OCI-LY1 (cell line): ENCODE data around the gene FGF14.

Experiments
- EZH2 ChIP-seq: fragments of 200-600 bp; sonication (generic), shearing (Covaris generic); IDR thresholded peaks from 2 replicates; pipeline ENCODE4 v1.8.0; 2017; ENCODE audit warnings: borderline replicate concordance, mixed run types, mild to moderate bottlenecking, antibody characterized with exemption, low read length, moderate library complexity, mixed read lengths
- TF ChIP-seq, protein P1 (sequence below): fragments of 200-600 bp; sonication (generic), shearing (Covaris generic); IDR thresholded peaks from 2 replicates; pipeline ENCODE4 v1.5.1; 2017; ENCODE audit warnings: mild to moderate bottlenecking, antibody characterized with exemption, low read length, moderate library complexity, mixed read lengths

- TF ChIP-seq, protein P1, sequence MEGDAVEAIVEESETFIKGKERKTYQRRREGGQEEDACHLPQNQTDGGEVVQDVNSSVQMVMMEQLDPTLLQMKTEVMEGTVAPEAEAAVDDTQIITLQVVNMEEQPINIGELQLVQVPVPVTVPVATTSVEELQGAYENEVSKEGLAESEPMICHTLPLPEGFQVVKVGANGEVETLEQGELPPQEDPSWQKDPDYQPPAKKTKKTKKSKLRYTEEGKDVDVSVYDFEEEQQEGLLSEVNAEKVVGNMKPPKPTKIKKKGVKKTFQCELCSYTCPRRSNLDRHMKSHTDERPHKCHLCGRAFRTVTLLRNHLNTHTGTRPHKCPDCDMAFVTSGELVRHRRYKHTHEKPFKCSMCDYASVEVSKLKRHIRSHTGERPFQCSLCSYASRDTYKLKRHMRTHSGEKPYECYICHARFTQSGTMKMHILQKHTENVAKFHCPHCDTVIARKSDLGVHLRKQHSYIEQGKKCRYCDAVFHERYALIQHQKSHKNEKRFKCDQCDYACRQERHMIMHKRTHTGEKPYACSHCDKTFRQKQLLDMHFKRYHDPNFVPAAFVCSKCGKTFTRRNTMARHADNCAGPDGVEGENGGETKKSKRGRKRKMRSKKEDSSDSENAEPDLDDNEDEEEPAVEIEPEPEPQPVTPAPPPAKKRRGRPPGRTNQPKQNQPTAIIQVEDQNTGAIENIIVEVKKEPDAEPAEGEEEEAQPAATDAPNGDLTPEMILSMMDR = no peak
- no peak for TF ChIP-seq EZH2
These were observed at the start of gene FGF14 for GRCh38 chr13:102401766-102402165.
